ENCODE results near the gene DIAPH1.

Gene DIAPH1

GRCh38 chr5:141609044-141609443 lies 9.8 kb downstream of the DIAPH1 start:
- no peak for DNase-seq

GRCh38 chr5:141608557-141608956 lies 10.2 kb downstream of the DIAPH1 start:
- no peak for DNase-seq

- DNase-seq, result no peak
Measured at GRCh38 chr5:141608046-141608445, 10.8 kb downstream of the DIAPH1 start.

GRCh38 chr5:141605523-141606277 lies 13.1 kb downstream of the DIAPH1 start:
- peak; percentile 14 to 34 for DNase-seq

- peak in 1 of 2 experiments; percentile 0 for DNase-seq
Measured at GRCh38 chr5:141603923-141604717, 14.7 kb downstream of the DIAPH1 start.

- no peak for DNase-seq
Measured at GRCh38 chr5:141602606-141603005, 16.2 kb downstream of the DIAPH1 start.

GRCh38 chr5:141598391-141599345 lies 20.1 kb downstream of the DIAPH1 start:
- no peak for DNase-seq

GRCh38 chr5:141597814-141598213 lies 21.0 kb downstream of the DIAPH1 start:
- no peak for DNase-seq

GRCh38 chr5:141597394-141597793 lies 21.4 kb downstream of the DIAPH1 start:
- DNase-seq, result no peak

- DNase-seq, result no peak
Measured at GRCh38 chr5:141596867-141597266, 21.9 kb downstream of the DIAPH1 start.

- DNase-seq, result no peak
Measured at GRCh38 chr5:141590127-141590526, 28.7 kb downstream of the DIAPH1 start.

GRCh38 chr5:141586246-141586645 lies 32.6 kb downstream of the DIAPH1 start:
- no peak for DNase-seq

- no peak for DNase-seq
Measured at GRCh38 chr5:141585594-141585993, 33.2 kb downstream of the DIAPH1 start.

- DNase-seq, result no peak
Measured at GRCh38 chr5:141574122-141574510, 44.7 kb downstream of the DIAPH1 start.

- DNase-seq, result no peak
Measured at GRCh38 chr5:141573489-141574121, 45.2 kb downstream of the DIAPH1 start.

- DNase-seq, result no peak
Measured at GRCh38 chr5:141570655-141571054, 48.1 kb downstream of the DIAPH1 start.

- DNase-seq, result no peak
Measured at GRCh38 chr5:141567513-141568117, 51.2 kb downstream of the DIAPH1 start.

- DNase-seq, result no peak
Measured at GRCh38 chr5:141565826-141566570, 52.8 kb downstream of the DIAPH1 start.

- DNase-seq, result peak; percentile 95 to 96
Measured at GRCh38 chr5:141564216-141564692, 54.5 kb downstream of the DIAPH1 start.

GRCh38 chr5:141560725-141561483 lies 57.9 kb downstream of the DIAPH1 start:
- peak in 1 of 2 experiments; percentile 13 for DNase-seq
